ENCODE data around the gene NTNG2.

NTNG2 gene

GRCh38 chr9:132207839-132208615 is 46.2 kb downstream of the NTNG2 start:
- no peak for DNase-seq

- DNase-seq, result no peak
Observed at GRCh38 chr9:132209228-132209627, 47.4 kb downstream of the NTNG2 start.

GRCh38 chr9:132210472-132211145 is 48.8 kb downstream of the NTNG2 start:
- DNase-seq, result no peak

GRCh38 chr9:132211570-132211969 is 49.7 kb downstream of the NTNG2 start:
- DNase-seq, result no peak

- DNase-seq, result no peak
Observed at GRCh38 chr9:132214027-132214622, 52.3 kb downstream of the NTNG2 start.

- no peak for DNase-seq
Observed at GRCh38 chr9:132216861-132217619, 55.2 kb downstream of the NTNG2 start.

GRCh38 chr9:132218208-132218607 is 56.4 kb downstream of the NTNG2 start:
- no peak for DNase-seq

- no peak for DNase-seq
Observed at GRCh38 chr9:132221941-132222340, 60.1 kb downstream of the NTNG2 start.

- DNase-seq, result no peak
Observed at GRCh38 chr9:132224645-132225044, 62.8 kb downstream of the NTNG2 start.

- DNase-seq, result no peak
Observed at GRCh38 chr9:132226571-132227430, 64.9 kb downstream of the NTNG2 start.

GRCh38 chr9:132228062-132228461 is 66.2 kb downstream of the NTNG2 start:
- DNase-seq, result no peak

- no peak for DNase-seq
Observed at GRCh38 chr9:132230605-132231004, 68.7 kb downstream of the NTNG2 start.

GRCh38 chr9:132231019-132231701 is 69.3 kb downstream of the NTNG2 start:
- no peak for DNase-seq

GRCh38 chr9:132232522-132232921 is 70.7 kb downstream of the NTNG2 start:
- no peak for DNase-seq

GRCh38 chr9:132233138-132233537 is 71.3 kb downstream of the NTNG2 start:
- no peak for DNase-seq

- no peak for DNase-seq
Observed at GRCh38 chr9:132234535-132234934, 72.7 kb downstream of the NTNG2 start.

GRCh38 chr9:132235125-132235524 is 73.3 kb downstream of the NTNG2 start:
- DNase-seq, result no peak

- peak; percentile 81 for DNase-seq
Observed at GRCh38 chr9:132235894-132236661, 74.2 kb downstream of the NTNG2 start.

- no peak for DNase-seq
Observed at GRCh38 chr9:132236662-132237311, 74.9 kb downstream of the NTNG2 start.

- DNase-seq, result no peak
Observed at GRCh38 chr9:132237481-132237880, 75.6 kb downstream of the NTNG2 start.
